Neural progenitor cell (in vitro differentiated cells): Measurements from ENCODE around the gene NOX3. TPM values are rescaled to one million over a fixed set of nuclear protein-coding genes. Genes with fewer than 3 reads are reported as not detected.
A peak's percentile ranks its signal among the peaks of the same experiment; 100 is the strongest.

ENCODE experiments used
- DNase-seq: peaks from one replicate; pipeline ENCODE4 v3.0.0-alpha.2; 2016; ENCODE audit warnings: low spot score
- H2AFZ ChIP-seq: fragments of 200-600 bp; sonication (generic); replicated peaks from 2 replicates; pipeline ENCODE4 v1.6.1; 2016; ENCODE audit warnings: antibody characterized with exemption
- H3F3A ChIP-seq: fragments of 200-600 bp; sonication (generic); 2 replicates; pipeline ENCODE4 v1.6.1; 2016; ENCODE audit warnings: antibody characterized with exemption, low read depth
- H3K27ac ChIP-seq: fragments of 200-600 bp; sonication (generic); 2 replicates; pipeline ENCODE4 v1.5.1; 2016; ENCODE audit warnings: mild to moderate bottlenecking
- H3K27me3 ChIP-seq: fragments of 200-600 bp; sonication (generic); 2 replicates; pipeline ENCODE4 v1.6.1; 2016; ENCODE audit warnings: mild to moderate bottlenecking, moderate library complexity
- H3K36me3 ChIP-seq: fragments of 200-600 bp; sonication (generic); 2 replicates; pipeline ENCODE4 v1.5.1; 2016
- H3K4me1 ChIP-seq: fragments of 200-600 bp; sonication (generic); 2 replicates; pipeline ENCODE4 v1.6.1; 2016; ENCODE audit warnings: mixed run types
- H3K4me2 ChIP-seq: fragments of 200-600 bp; sonication (generic); 2 replicates; pipeline ENCODE4 v1.6.1; 2016
- H3K4me3 ChIP-seq: fragments of 200-600 bp; sonication (generic); 2 replicates; pipeline ENCODE4 v1.5.1; 2016
- H3K79me2 ChIP-seq: fragments of 200-600 bp; sonication (generic); 2 replicates; pipeline ENCODE4 v1.6.1; 2016; ENCODE audit warnings: low read depth
- H3K9ac ChIP-seq: fragments of 200-600 bp; sonication (generic); 2 replicates; pipeline ENCODE4 v1.6.1; 2016
- H3K9me3 ChIP-seq: fragments of 200-600 bp; sonication (generic); 2 replicates; pipeline ENCODE4 v1.5.1; 2016; ENCODE audit warnings: low read depth
- H4K20me1 ChIP-seq: fragments of 200-600 bp; sonication (generic); 2 replicates; pipeline ENCODE4 v1.6.1; 2016; ENCODE audit warnings: low read depth
- H3K27ac Mint-ChIP-seq: 3 replicates; pipeline ENCODE4 v1.8.0; 2021; ENCODE audit warnings: mixed read lengths
- H3K27me3 Mint-ChIP-seq: 2 replicates; pipeline ENCODE4 v1.8.0; 2022; ENCODE audit warnings: low read depth, mild to moderate bottlenecking, inconsistent platforms, moderate library complexity, mixed read lengths; ENCODE audit not compliant: insufficient read depth
- H3K36me3 Mint-ChIP-seq: 3 replicates; pipeline ENCODE4 v1.8.0; 2021; ENCODE audit warnings: mixed read lengths
- H3K4me1 Mint-ChIP-seq: 3 replicates; pipeline ENCODE4 v1.8.0; 2021; ENCODE audit warnings: mixed read lengths
- H3K4me3 Mint-ChIP-seq: 3 replicates; pipeline ENCODE4 v1.8.0; 2021; ENCODE audit warnings: mild to moderate bottlenecking, moderate library complexity, mixed read lengths
- H3K9me3 Mint-ChIP-seq: 3 replicates; pipeline ENCODE4 v1.8.0; 2020; ENCODE audit warnings: mixed read lengths
- CTCF ChIP-seq: fragments of 200-600 bp; sonication (generic); IDR thresholded peaks from 2 replicates; pipeline ENCODE4 v1.5.1; 2017; ENCODE audit warnings: antibody characterized with exemption, mild to moderate bottlenecking
- EZH2 ChIP-seq: fragments of 200-600 bp; sonication (generic); IDR thresholded peaks from 2 replicates; pipeline ENCODE4 v1.6.1; 2017; ENCODE audit warnings: antibody characterized with exemption, mild to moderate bottlenecking, moderate library complexity
- EZH2phosphoT487 ChIP-seq: fragments of 200-600 bp; sonication (generic); IDR thresholded peaks from 2 replicates; pipeline ENCODE4 v1.6.1; 2017; ENCODE audit warnings: antibody characterized with exemption
- total RNA-seq: library from RNA; depleted of rRNA; stranded (reverse); fragments of >200 nt; gene quantifications from 2 replicates; pipeline ENCODE4 v1.2.3, GENCODE V29; 2015; ENCODE audit warnings: low replicate concordance

The NOX3 gene
- total RNA-seq, 1 donor from 2014 or later, result not detected

- H3K4me2 ChIP-seq, result no peak overlapping the region
- H3K4me3 ChIP-seq, result no peak overlapping the region
- Mint-ChIP-seq H3K36me3 (peaks cover 3% of the 10 kb centered on the region), H3K9me3 (peaks cover 5% of the 10 kb centered on the region), H3K4me3 (no peak overlapping the region), H3K4me1 (no peaks in the 10 kb centered on the region), H3K27me3 (peaks cover 3% of the 10 kb centered on the region), H3K27ac (peak overlapping the region; percentile 74)
- no peak overlapping the region for H3K27ac ChIP-seq
- H3K9ac ChIP-seq, result no peak overlapping the region
- peak; percentile 76 for DNase-seq
- no peaks in the 10 kb centered on the region for H3F3A ChIP-seq
- no peaks in the 10 kb centered on the region for H3K36me3 ChIP-seq
- no peaks in the 10 kb centered on the region for H3K9me3 ChIP-seq
- no peaks in the 10 kb centered on the region for H3K79me2 ChIP-seq
- H3K27me3 ChIP-seq, result no peaks in the 10 kb centered on the region
- peak overlapping the region; percentile 60 for H2AFZ ChIP-seq
- no peaks in the 10 kb centered on the region for H4K20me1 ChIP-seq
- no peak for TF ChIP-seq EZH2phosphoT487
- peak; percentile 65 for TF ChIP-seq CTCF
- H3K4me1 ChIP-seq, result no peaks in the 10 kb centered on the region
These were observed 39.6 kb upstream of the NOX3 start for GRCh38 chr6:155495011-155495768.

- no peak for DNase-seq
- Histone ChIP-seq H3K4me1 (no peaks in the 10 kb centered on the region), H3K79me2 (no peaks in the 10 kb centered on the region), H3K27me3 (no peaks in the 10 kb centered on the region), H2AFZ (no peak overlapping the region), H3K4me3 (no peak overlapping the region), H3K9me3 (no peaks in the 10 kb centered on the region), H3K9ac (no peak overlapping the region), H3K4me2 (no peak overlapping the region), H3F3A (no peaks in the 10 kb centered on the region), H3K36me3 (no peaks in the 10 kb centered on the region), H4K20me1 (no peaks in the 10 kb centered on the region), H3K27ac (no peak overlapping the region)
- Mint-ChIP-seq H3K27ac (no peak overlapping the region), H3K9me3 (peaks cover 5% of the 10 kb centered on the region), H3K4me1 (no peaks in the 10 kb centered on the region), H3K4me3 (no peak overlapping the region), H3K36me3 (peaks cover 3% of the 10 kb centered on the region), H3K27me3 (peaks cover 3% of the 10 kb centered on the region)
- TF ChIP-seq EZH2, result no peak
- no peak for TF ChIP-seq CTCF
- TF ChIP-seq EZH2phosphoT487, result no peak
These were observed 38.1 kb upstream of the NOX3 start for GRCh38 chr6:155493694-155494143.

- Mint-ChIP-seq H3K9me3 (peaks cover 5% of the 10 kb centered on the region), H3K27me3 (peaks cover 3% of the 10 kb centered on the region), H3K27ac (no peak overlapping the region), H3K4me3 (no peak overlapping the region), H3K4me1 (no peaks in the 10 kb centered on the region), H3K36me3 (peaks cover 3% of the 10 kb centered on the region)
- Histone ChIP-seq H3K27ac (no peak overlapping the region), H3K4me1 (no peaks in the 10 kb centered on the region), H3K36me3 (no peaks in the 10 kb centered on the region), H3K4me2 (no peak overlapping the region), H3F3A (no peaks in the 10 kb centered on the region), H3K9ac (no peak overlapping the region), H4K20me1 (no peaks in the 10 kb centered on the region), H3K79me2 (no peaks in the 10 kb centered on the region), H2AFZ (no peak overlapping the region), H3K9me3 (no peaks in the 10 kb centered on the region), H3K4me3 (no peak overlapping the region), H3K27me3 (no peaks in the 10 kb centered on the region)
- DNase-seq, result no peak
- no peak for TF ChIP-seq EZH2phosphoT487
- no peak for TF ChIP-seq CTCF
- no peak for TF ChIP-seq EZH2
These were observed 37.5 kb upstream of the NOX3 start for GRCh38 chr6:155493026-155493693.
